ENCODE data around the gene PIK3CB. TPM values are rescaled to one million over a fixed set of nuclear protein-coding genes. Genes with fewer than 3 reads are reported as not detected.

The PIK3CB gene
- total RNA-seq, 2 donors from 2014 or later: 43.4 to 51.5 TPM

GRCh38 chr3:138863776-138864113, 29.0 kb upstream of the PIK3CB start:
- H3K9ac ChIP-seq (ENCODE audit: low read depth in 2 of 2, low read length in 2 of 2): peak overlapping the region in 1 of 2 donors; percentile 64
- TF ChIP-seq, protein P1, sequence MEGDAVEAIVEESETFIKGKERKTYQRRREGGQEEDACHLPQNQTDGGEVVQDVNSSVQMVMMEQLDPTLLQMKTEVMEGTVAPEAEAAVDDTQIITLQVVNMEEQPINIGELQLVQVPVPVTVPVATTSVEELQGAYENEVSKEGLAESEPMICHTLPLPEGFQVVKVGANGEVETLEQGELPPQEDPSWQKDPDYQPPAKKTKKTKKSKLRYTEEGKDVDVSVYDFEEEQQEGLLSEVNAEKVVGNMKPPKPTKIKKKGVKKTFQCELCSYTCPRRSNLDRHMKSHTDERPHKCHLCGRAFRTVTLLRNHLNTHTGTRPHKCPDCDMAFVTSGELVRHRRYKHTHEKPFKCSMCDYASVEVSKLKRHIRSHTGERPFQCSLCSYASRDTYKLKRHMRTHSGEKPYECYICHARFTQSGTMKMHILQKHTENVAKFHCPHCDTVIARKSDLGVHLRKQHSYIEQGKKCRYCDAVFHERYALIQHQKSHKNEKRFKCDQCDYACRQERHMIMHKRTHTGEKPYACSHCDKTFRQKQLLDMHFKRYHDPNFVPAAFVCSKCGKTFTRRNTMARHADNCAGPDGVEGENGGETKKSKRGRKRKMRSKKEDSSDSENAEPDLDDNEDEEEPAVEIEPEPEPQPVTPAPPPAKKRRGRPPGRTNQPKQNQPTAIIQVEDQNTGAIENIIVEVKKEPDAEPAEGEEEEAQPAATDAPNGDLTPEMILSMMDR (IDR thresholded peaks at IDR 0.05): no peak
- intact Hi-C loops (cut with DNase I): no loop called here

GRCh38 chr3:138862924-138863775, 28.4 kb upstream of the PIK3CB start:
- Histone ChIP-seq H3K27ac (peak overlapping the region; percentile 77), H3K36me3 (no peaks in the 10 kb centered on the region), H3K4me3 (no peak overlapping the region), H3K4me1 (no peaks in the 10 kb centered on the region), H3K9me3 (no peaks in the 10 kb centered on the region), H3K9ac (ENCODE audit: low read depth in 2 of 2, low read length in 2 of 2) (peak overlapping the region; percentile 13 to 64), H3K27me3 (no peaks in the 10 kb centered on the region)
- intact Hi-C loops (cut with DNase I): no loop called here
- peak; percentile 82 for DNase-seq
- TF ChIP-seq, protein P1 (IDR thresholded peaks at IDR 0.05): no peak

More at GRCh38 chr3:138863776-138864113, 29.0 kb upstream of the PIK3CB start:
- H3K36me3 ChIP-seq: no peaks in the 10 kb centered on the region
- no peaks in the 10 kb centered on the region for H3K4me1 ChIP-seq
- no peaks in the 10 kb centered on the region for H3K27me3 ChIP-seq
- H3K27ac ChIP-seq: peak overlapping the region; percentile 77
- no peak for DNase-seq
- H3K4me3 ChIP-seq: no peak overlapping the region
- H3K9me3 ChIP-seq: no peaks in the 10 kb centered on the region

DNA sequence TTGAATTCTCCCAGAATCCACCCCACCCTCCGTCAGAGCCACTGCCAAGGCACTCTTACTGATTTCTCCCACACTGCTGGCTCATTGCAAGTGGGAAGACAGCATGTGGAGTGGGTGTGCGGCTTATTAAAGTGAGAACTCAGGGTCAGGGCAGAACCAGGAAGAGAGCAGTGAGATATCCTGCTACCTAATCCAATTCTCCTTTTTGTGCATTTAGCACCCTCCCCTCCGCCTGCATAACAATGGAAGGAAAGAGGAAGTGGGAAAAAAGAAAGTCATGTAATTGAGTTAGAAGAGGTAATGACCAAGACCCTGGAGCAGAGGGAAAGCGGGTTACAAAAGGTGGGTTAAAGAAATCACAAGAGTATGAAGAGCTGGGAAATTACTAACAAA, 27.8 kb upstream of the PIK3CB start:
- intact Hi-C loops (cut with DNase I): no loop called here
- no peaks in the 10 kb centered on the region for H3K9me3 ChIP-seq
- TF ChIP-seq, protein P1 (IDR thresholded peaks at IDR 0.05): no peak
- no peaks in the 10 kb centered on the region for H3K4me1 ChIP-seq
- H3K27me3 ChIP-seq: no peaks in the 10 kb centered on the region
- peak overlapping the region; percentile 13 to 64 for H3K9ac ChIP-seq (ENCODE audit: low read depth in 2 of 2, low read length in 2 of 2)
- H3K4me3 ChIP-seq: no peak overlapping the region
- no peaks in the 10 kb centered on the region for H3K36me3 ChIP-seq
- peak overlapping the region; percentile 77 for H3K27ac ChIP-seq
- peak; percentile 54 for DNase-seq

GRCh38 chr3:138861798-138862197, 27.1 kb upstream of the PIK3CB start:
- Histone ChIP-seq H3K4me3 (no peak overlapping the region), H3K36me3 (no peaks in the 10 kb centered on the region), H3K9me3 (no peaks in the 10 kb centered on the region), H3K27me3 (no peaks in the 10 kb centered on the region), H3K27ac (peak overlapping the region; percentile 77), H3K4me1 (no peaks in the 10 kb centered on the region), H3K9ac (ENCODE audit: low read depth in 2 of 2, low read length in 2 of 2) (peak overlapping the region in 1 of 2 donors; percentile 64)
- DNase-seq: no peak
- TF ChIP-seq, protein P1 (IDR thresholded peaks at IDR 0.05): no peak
- intact Hi-C loops (cut with DNase I): no loop called here

GRCh38 chr3:138856799-138857198, 22.1 kb upstream of the PIK3CB start:
- Histone ChIP-seq H3K27ac (no peak overlapping the region), H3K9me3 (no peaks in the 10 kb centered on the region)

More at GRCh38 chr3:138856799-138857198, 22.1 kb upstream of the PIK3CB start:
- intact Hi-C loops (cut with DNase I): no loop called here
- TF ChIP-seq, protein P1 (IDR thresholded peaks at IDR 0.05): no peak
- no peaks in the 10 kb centered on the region for H3K4me1 ChIP-seq
- no peak overlapping the region for H3K4me3 ChIP-seq
- no peak for DNase-seq
- no peaks in the 10 kb centered on the region for H3K27me3 ChIP-seq
- H3K9ac ChIP-seq (ENCODE audit: low read depth in 2 of 2, low read length in 2 of 2): no peak overlapping the region
- H3K36me3 ChIP-seq: no peaks in the 10 kb centered on the region

All from colonic mucosa (tissue), 4 donors.